K562 (cell line): ENCODE measurements around the gene CRYBG2. TPM values are rescaled to one million over a fixed set of nuclear protein-coding genes. Genes with fewer than 3 reads are reported as not detected.
A peak's percentile ranks its signal among the peaks of the same experiment; 100 is the strongest.

ENCODE experiments used
- ARID3A ChIP-seq: IDR thresholded peaks from 2 replicates; pipeline ENCODE4 v1.6.1; 2012; ENCODE audit warnings: low read depth, low read length, improper control_type of control experiment, borderline replicate concordance
- ATF7 ChIP-seq: fragments of 450-650 bp; IDR thresholded peaks from 2 replicates; pipeline ENCODE4 v1.7.1; 2014; ENCODE audit warnings: mild to moderate bottlenecking, moderate library complexity
- CBFA2T3 ChIP-seq: fragments of 450-650 bp; IDR thresholded peaks from 2 replicates; pipeline ENCODE4 v1.6.1; 2017
- CREBBP ChIP-seq: IDR thresholded peaks from one replicate; pipeline ENCODE4 v1.6.1; 2012; ENCODE audit warnings: low read depth, mild to moderate bottlenecking, control low read depth, inconsistent platforms, low read length
- E2F3 ChIP-seq: fragments of 250-450 bp; sonication (Bioruptor Pico); IDR thresholded peaks from 2 replicates; pipeline ENCODE4 v1.4.0; 2020; ENCODE audit warnings: mild to moderate bottlenecking
- GABPB1 ChIP-seq: sonication (generic); formaldehyde crosslinking; IDR thresholded peaks from 2 replicates; pipeline ENCODE4 v1.8.0; 2022; ENCODE audit warnings: mild to moderate bottlenecking, missing genetic modification reagents
- GABPB2 ChIP-seq: fragments of 250-450 bp; sonication (Bioruptor Pico); conservative IDR thresholded peaks from 2 replicates; pipeline ENCODE4 v1.5.1; 2021; ENCODE audit warnings: mild to moderate bottlenecking
- GATAD2A ChIP-seq: fragments of 450-650 bp; IDR thresholded peaks from 2 replicates; pipeline ENCODE4 v1.6.1; 2017
- JUND ChIP-seq, 2 experiments: IDR thresholded peaks; 2 replicates in 1 of 2; 3 replicates in 1 of 2; pipeline ENCODE4 v1.6.1; 2011; ENCODE audit warnings: borderline replicate concordance in 2 of 2, low read depth in 2 of 2, low read length in 2 of 2, improper control_type of control experiment in 1 of 2, missing biosample characterization in 1 of 2, missing genetic modification characterization in 1 of 2, missing genetic modification reagents in 1 of 2
- KLF10 ChIP-seq: fragments of 250-450 bp; sonication (Bioruptor Pico); IDR thresholded peaks from 2 replicates; pipeline ENCODE4 v1.6.1; 2021; ENCODE audit warnings: matching md5 sums
- NCOA6 ChIP-seq: fragments of 450-650 bp; IDR thresholded peaks from 2 replicates; pipeline ENCODE4 v1.6.1; 2017; ENCODE audit warnings: mild to moderate bottlenecking
- PRMT5 ChIP-seq: sonication (generic); formaldehyde crosslinking; IDR thresholded peaks from 2 replicates; pipeline ENCODE4 v1.5.0; 2020; ENCODE audit warnings: missing genetic modification reagents
- RBFOX2 ChIP-seq: fragments of 200-400 bp; formaldehyde crosslinking; IDR thresholded peaks from 2 replicates; pipeline ENCODE4 v1.6.1; 2017; ENCODE audit warnings: low read depth, mild to moderate bottlenecking, low read length, moderate library complexity
- RNF2 ChIP-seq: sonication (generic); IDR thresholded peaks from 2 replicates; pipeline ENCODE4 v1.6.1; 2016
- SMAD4 ChIP-seq: fragments of 250-450 bp; sonication (Bioruptor Pico); conservative IDR thresholded peaks from 2 replicates; pipeline ENCODE4 v1.8.0; 2021; ENCODE audit warnings: inconsistent platforms, mild to moderate bottlenecking, moderate library complexity
- TAF1 ChIP-seq: IDR thresholded peaks from 2 replicates; pipeline ENCODE4 v1.6.1; 2011; ENCODE audit warnings: mild to moderate bottlenecking, low read length, moderate library complexity; ENCODE audit not compliant: insufficient read depth, control insufficient read depth, severe bottlenecking; ENCODE audit errors: extremely low read depth
- THAP12 ChIP-seq: fragments of 250-450 bp; sonication (Bioruptor Pico); IDR thresholded peaks from 2 replicates; pipeline ENCODE4 v1.9.0; 2021; ENCODE audit warnings: mild to moderate bottlenecking, inconsistent platforms
- USF1 ChIP-seq: sonication (generic); formaldehyde crosslinking; IDR thresholded peaks from 2 replicates; pipeline ENCODE4 v1.9.0; 2022; ENCODE audit warnings: mild to moderate bottlenecking, missing genetic modification reagents
- ZC3H4 ChIP-seq: sonication (generic); formaldehyde crosslinking; IDR thresholded peaks from 2 replicates; pipeline ENCODE4 v1.9.0; 2021; ENCODE audit warnings: missing genetic modification reagents, borderline replicate concordance
- ZC3H8 ChIP-seq: fragments of 450-650 bp; IDR thresholded peaks from 2 replicates; pipeline ENCODE4 v1.6.1; 2017
- ZFP30 ChIP-seq: fragments of 250-450 bp; sonication (Bioruptor Pico); IDR thresholded peaks from 2 replicates; pipeline ENCODE4 v1.8.0; 2022; ENCODE audit warnings: moderate library complexity, mild to moderate bottlenecking, inconsistent platforms, borderline replicate concordance
- ZNF445 ChIP-seq: fragments of 250-450 bp; sonication (Bioruptor Pico); IDR thresholded peaks from 2 replicates; pipeline ENCODE4 v1.4.0; 2020; ENCODE audit warnings: low read depth, mild to moderate bottlenecking, moderate library complexity
- ZNF644 ChIP-seq: fragments of 200-800 bp; sonication (Bioruptor generic); IDR thresholded peaks from 2 replicates; pipeline ENCODE4 v1.6.1; 2016; ENCODE audit warnings: low read depth, missing genetic modification characterization, missing compliant biosample characterization
- ZNF699 ChIP-seq: fragments of 250-450 bp; sonication (Bioruptor Pico); IDR thresholded peaks from 2 replicates; pipeline ENCODE4 v1.8.0; 2021; ENCODE audit warnings: mild to moderate bottlenecking, moderate library complexity; ENCODE audit not compliant: insufficient replicate concordance
- ZNF77 ChIP-seq: fragments of 250-450 bp; sonication (Bioruptor Pico); IDR thresholded peaks from 2 replicates; pipeline ENCODE4 v1.5.0; 2020
- polyA plus RNA-seq, 8 experiments: library from polyadenylated mRNA; depleted of rRNA in 4 of 8; stranded (reverse) in 5 of 8; unstranded in 3 of 8; fragments of >200 nt; fragmentation: Nextera tagmentation in 2 of 8; fragmentation: Illumina TruSeq in 1 of 8; extraction: Ambion mirVana in 2 of 8; extraction: Trizol in 1 of 8; gene quantifications; 2 replicates each; pipeline versions ENCODE4 v1.2.1 to v1.2.3, GENCODE V29; 2011 to 2014; ENCODE audit warnings: inconsistent platforms in 1 of 8, missing spikeins in 1 of 8
- total RNA-seq, 7 experiments: library from RNA; depleted of rRNA in 6 of 7; stranded (reverse); fragments of >200 nt in 6 of 7; fragmentation: Illumina TruSeq in 2 of 7; extraction: Trizol in 2 of 7; gene quantifications; 2 replicates each; pipeline versions ENCODE4 v1.2.1 to v1.2.3, GENCODE V29; 2011 to 2021; ENCODE audit warnings: low replicate concordance in 1 of 7

CRYBG2 gene
- total and polyA plus RNA-seq, 9 of the 15 experiments (the other 6 are each of a cell fraction or from before 2014, with no cell fraction given), result 0.39 to 8.5 (median 3.7) TPM

GRCh38 chr1:26279456-26280332 lies 74.2 kb downstream of the CRYBG2 start, which contains the start of gene SH3BGRL3 (continued):
- TF ChIP-seq TAF1 (peak; percentile 78), ZNF699 (CRISPR knock-in tag) (no peak), E2F3 (no peak), ZC3H8 (no peak), RNF2 (peak; percentile 87), CREBBP (no peak), SMAD4 (peak; percentile 81), USF1 (CRISPR knock-in tag) (0 out of 2 replicates have a peak, but pooled peaks have one; percentile 40), ZNF644 (tag) (no peak), THAP12 (CRISPR knock-in tag) (peak; percentile 88), ZNF77 (CRISPR knock-in tag) (0 out of 2 replicates have a peak, but pooled peaks have one; percentile 69), PRMT5 (CRISPR knock-in tag) (no peak), ARID3A (no peak), GABPB2 (CRISPR knock-in tag) (peak; percentile 64; the same call in 1 of the 2 replicates), CBFA2T3 (no peak), JUND (IDR thresholded peaks at IDR 0.05; ENCODE audit: borderline replicate concordance, low read depth, low read length) (peak; percentile 31; the same call in 1 of the 2 replicates), JUND (tag; IDR thresholded peaks at IDR 0.05; ENCODE audit: borderline replicate concordance, low read depth, low read length) (peak; percentile 54; the same call in 1 of the 3 replicates), RBFOX2 (peak; percentile 93), GATAD2A (peak; percentile 38; the same call in 1 of the 2 replicates), GABPB1 (peak; percentile 83), ZC3H4 (CRISPR knock-in tag) (no peak), KLF10 (no peak), ZNF445 (no peak), ZFP30 (CRISPR knock-in tag) (no peak), ATF7 (peak; percentile 60), NCOA6 (no peak)
